Activated T-cell treated with anti-CD3 and anti-CD28 coated beads, Interleukin-2, amount 50 U/mL, for 4 hours (primary cell): ENCODE data around the gene RHOF. TPM values are rescaled to one million over a fixed set of nuclear protein-coding genes. Genes with fewer than 3 reads are reported as not detected.

Source experiments
- ATAC-seq, 2 donors: fragments of 200-7000 bp; cut with Tn5 transposase; one replicate each; pipeline ENCODE4 v1.10.0; 2021
- DNase-seq: peaks from one replicate; pipeline ENCODE4 v3.0.0-alpha.2; 2020
- H3K27me3 Mint-ChIP-seq: one replicate; pipeline ENCODE4 v1.8.0; 2021; ENCODE audit warnings: low read depth, mixed read lengths
- H3K36me3 Mint-ChIP-seq: one replicate; pipeline ENCODE4 v1.8.0; 2022; ENCODE audit warnings: mixed read lengths; ENCODE audit not compliant: insufficient read depth
- H3K4me1 Mint-ChIP-seq: one replicate; pipeline ENCODE4 v1.8.0; 2021; ENCODE audit warnings: low read depth, mixed read lengths
- H3K4me3 Mint-ChIP-seq: one replicate; pipeline ENCODE4 v1.8.0; 2021; ENCODE audit warnings: mild to moderate bottlenecking, moderate library complexity, mixed read lengths
- H3K9me3 Mint-ChIP-seq: one replicate; pipeline ENCODE4 v1.8.0; 2021; ENCODE audit warnings: mixed read lengths
- total RNA-seq, 3 donors: library from RNA; stranded (reverse); gene quantifications; one replicate each; pipeline ENCODE4 v1.2.1, GENCODE V29; 2021

Gene RHOF, protein sequence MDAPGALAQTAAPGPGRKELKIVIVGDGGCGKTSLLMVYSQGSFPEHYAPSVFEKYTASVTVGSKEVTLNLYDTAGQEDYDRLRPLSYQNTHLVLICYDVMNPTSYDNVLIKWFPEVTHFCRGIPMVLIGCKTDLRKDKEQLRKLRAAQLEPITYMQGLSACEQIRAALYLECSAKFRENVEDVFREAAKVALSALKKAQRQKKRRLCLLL
- total RNA-seq: 10 to 100 TPM; 80.7 to 94.6 (median 85.8) TPM

DNA sequence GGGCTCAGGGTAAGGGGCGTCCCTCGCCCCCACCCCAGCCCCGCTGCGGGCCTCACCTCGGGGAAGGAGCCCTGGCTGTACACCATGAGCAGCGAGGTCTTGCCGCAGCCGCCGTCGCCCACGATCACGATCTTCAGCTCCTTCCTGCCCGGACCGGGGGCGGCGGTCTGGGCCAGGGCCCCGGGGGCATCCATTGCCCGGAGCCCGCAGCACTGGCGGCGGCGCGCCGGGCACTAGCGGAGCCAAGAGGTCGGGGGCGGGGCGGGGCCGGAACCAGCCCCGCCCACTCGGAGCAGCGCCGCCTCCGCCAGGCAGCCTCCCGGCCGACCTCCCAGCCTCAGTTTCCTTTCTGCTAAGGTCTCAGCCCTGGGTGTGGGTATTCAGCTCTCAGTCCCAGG, at the start of gene RHOF:
RHOF (minus strand) TSS at position 249 of the 398 bp plus-strand sequence; CDS start at position 194, 55 bp downstream.
- Mint-ChIP-seq H3K9me3 (no peaks in the 10 kb centered on the region), H3K4me1 (peaks cover 63% of the 10 kb centered on the region), H3K4me3 (peak within 1 kb of the TSS; percentile 94), H3K36me3 (peaks cover 21% of the 10 kb centered on the region), H3K27me3 (no peaks in the 10 kb centered on the region)
- ATAC-seq (peak; percentile 22 to 23), DNase-seq (peak; percentile 58)

DNA sequence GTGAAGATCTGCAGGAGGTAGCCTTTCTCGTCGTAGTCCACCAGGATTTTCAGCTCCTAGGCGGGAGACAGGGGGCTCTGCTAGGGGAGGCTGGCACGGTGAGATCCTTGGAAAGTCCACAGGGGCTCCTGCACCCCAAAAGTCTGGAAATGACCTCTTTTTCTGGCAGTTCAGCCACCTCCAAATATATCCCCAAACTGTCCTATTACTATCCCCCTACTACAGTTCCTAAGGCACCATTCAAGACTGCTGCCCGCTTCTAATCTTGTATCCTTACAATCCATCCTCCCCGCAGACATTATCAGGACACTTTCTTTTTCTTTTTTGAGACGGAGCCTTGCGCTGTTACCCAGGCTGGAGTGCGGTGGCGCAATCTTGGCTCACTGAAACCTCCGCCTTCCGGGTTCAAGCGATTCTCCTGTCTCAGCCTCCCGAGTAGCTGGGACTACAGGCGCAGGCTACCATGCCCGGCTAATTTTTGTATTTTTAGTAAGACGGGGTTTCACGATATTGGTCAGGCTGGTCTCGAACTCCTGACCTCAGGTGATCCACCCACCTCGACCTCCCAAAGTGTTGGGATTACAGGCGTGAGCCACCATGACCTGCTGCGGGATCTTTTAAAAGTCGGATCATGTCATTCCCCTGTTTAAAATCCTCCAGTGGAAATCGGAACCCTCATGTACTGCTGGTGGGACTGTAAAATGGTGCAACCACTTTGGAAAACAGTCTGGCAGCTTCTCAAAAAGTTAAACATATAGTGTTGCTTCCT, 46.7 kb upstream of the RHOF start:
- Mint-ChIP-seq H3K9me3 (no peaks in the 10 kb centered on the region), H3K36me3 (no peaks in the 10 kb centered on the region), H3K4me1 (peaks cover 12% of the 10 kb centered on the region), H3K27me3 (no peaks in the 10 kb centered on the region), H3K4me3 (peak overlapping the region; percentile 96)
- DNase-seq: no peak
- no peak for ATAC-seq

DNA sequence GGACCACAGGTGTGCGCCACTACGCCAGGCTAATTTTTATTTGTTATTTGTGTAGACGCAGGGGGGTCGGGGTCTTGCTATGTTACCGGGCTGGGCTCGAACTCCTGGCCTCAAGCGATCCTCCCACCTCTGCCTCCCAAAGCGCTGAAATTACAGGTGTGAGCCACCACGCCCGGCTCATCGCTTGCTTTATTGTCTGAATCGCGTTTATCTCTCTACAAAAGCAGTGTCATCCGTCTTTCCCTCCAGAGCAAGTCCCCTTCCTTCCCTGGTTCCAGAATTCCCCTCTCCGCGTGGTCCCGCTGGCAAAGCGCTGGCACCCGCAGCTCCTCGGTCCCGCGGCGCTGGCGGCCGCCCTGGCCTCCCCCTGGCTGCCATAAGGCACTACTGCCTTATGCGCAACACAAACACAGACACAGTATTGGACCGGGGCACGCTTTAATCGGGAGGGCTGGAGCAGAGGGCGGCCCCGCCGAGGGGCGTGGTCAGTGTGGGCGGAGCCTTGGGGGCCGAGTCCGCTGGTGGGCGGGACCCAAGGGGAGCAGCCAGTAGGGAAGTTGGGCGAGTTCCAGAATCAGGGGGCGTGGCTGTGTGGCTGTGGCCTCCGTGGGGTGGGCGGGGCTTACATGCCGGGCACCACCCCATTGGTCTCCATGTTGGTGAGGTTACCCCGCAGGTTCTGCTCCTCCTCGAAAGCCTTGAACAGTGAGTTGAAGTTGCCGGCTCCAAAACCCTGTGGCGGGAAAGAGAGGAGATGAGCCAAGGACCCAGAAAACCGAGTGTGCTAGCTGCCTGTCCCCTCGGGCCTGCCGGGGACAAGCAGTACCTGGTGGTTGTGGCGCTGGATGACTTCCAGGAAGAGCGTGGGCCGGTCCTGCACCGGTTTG, 45.9 kb upstream of the RHOF start:
- ATAC-seq (peak; percentile 98 to 99), DNase-seq (peak; percentile 100)
- Mint-ChIP-seq H3K36me3 (no peaks in the 10 kb centered on the region), H3K4me3 (peak overlapping the region; percentile 96), H3K9me3 (no peaks in the 10 kb centered on the region), H3K4me1 (peaks cover 12% of the 10 kb centered on the region), H3K27me3 (no peaks in the 10 kb centered on the region)

DNA sequence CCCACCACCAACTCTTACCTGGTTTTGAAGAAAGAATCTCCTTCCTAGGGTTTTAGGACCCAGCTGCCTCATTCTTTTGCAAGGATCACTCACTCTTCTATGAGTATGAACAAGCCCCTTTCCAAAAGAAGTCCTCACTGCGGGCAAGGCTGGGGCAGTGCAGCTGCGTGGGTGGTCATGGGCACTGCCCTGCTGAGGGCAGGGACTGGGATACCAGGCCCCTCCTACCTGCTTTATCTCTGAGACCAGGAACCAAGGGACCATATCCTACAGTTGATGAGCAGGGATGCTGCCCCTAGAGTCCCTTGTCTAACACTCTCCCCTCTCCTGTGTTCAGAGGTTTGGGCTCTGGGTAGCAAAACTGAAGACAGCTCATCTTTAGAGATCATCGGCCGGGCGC, 44.6 kb upstream of the RHOF start:
- Mint-ChIP-seq H3K4me1 (peaks cover 15% of the 10 kb centered on the region), H3K4me3 (no peak overlapping the region), H3K9me3 (no peaks in the 10 kb centered on the region), H3K27me3 (no peaks in the 10 kb centered on the region), H3K36me3 (no peaks in the 10 kb centered on the region)
- DNase-seq (no peak), ATAC-seq (no peak)

DNA sequence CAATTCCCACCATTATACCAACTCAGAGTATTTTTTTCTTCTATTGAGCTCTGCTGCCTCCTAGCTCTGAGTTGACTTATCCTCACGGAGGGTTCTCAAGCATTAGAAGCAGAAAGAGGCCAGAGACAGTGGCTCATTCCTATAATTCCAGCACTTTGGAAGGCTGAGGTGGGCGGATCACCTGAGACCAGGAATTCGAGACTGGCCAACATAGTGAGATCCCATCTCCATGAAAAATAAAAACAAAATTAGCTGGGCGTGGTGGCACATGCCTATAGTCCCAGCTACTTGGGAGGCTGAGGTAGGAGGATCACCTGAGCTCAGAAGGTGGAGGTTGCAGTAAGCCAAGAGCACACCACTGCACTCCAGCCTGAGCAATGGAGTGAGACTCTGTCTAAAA, 44.2 kb upstream of the RHOF start:
- Mint-ChIP-seq H3K4me3 (no peak overlapping the region), H3K4me1 (peaks cover 15% of the 10 kb centered on the region), H3K27me3 (no peaks in the 10 kb centered on the region), H3K36me3 (no peaks in the 10 kb centered on the region), H3K9me3 (no peaks in the 10 kb centered on the region)
- DNase-seq: no peak
- no peak for ATAC-seq

DNA sequence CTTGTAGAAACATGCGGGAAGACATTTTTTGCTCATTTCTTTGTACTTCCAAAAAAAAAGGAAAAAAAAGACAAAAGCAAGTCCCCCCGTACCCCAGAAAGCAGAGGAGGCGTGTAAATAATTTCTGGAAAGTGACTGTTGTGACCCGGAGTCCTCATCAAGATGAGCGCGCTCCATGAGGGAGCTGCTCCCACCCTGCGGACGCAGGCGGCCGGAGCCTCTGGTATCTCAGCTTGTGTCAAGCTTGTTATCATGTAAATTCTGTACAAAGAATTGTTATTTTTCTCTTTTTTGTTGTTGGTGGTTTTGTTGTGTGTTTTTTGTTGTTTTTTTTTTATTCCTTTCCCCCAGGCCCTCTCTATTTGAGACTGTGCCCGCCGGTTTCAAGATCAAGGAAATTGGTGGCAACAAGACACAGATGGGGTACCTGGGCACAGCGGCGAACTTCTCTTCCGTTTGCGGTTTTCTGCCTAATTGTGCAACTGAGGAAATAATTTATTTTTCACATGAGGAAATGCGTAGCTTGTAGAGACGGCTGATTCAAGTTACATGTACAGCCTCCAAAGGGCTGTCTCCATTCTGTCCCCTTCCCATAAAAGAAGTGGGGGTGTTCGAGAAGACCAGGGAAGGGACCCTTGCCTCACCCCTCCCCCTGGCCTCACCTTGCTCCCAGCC, 38.2 kb upstream of the RHOF start:
- DNase-seq: no peak
- Mint-ChIP-seq H3K4me1 (peaks cover 2% of the 10 kb centered on the region), H3K36me3 (peaks cover 32% of the 10 kb centered on the region), H3K27me3 (no peaks in the 10 kb centered on the region), H3K4me3 (no peak overlapping the region), H3K9me3 (no peaks in the 10 kb centered on the region)
- ATAC-seq: no peak

- Mint-ChIP-seq H3K4me3 (no peak overlapping the region), H3K4me1 (peaks cover 2% of the 10 kb centered on the region), H3K36me3 (peaks cover 38% of the 10 kb centered on the region), H3K27me3 (no peaks in the 10 kb centered on the region), H3K9me3 (no peaks in the 10 kb centered on the region)
- ATAC-seq: peak in 1 of 2 donors; percentile 25
- DNase-seq: no peak
Observed at GRCh38 chr12:121830588-121831265, 37.2 kb upstream of the RHOF start.

DNA sequence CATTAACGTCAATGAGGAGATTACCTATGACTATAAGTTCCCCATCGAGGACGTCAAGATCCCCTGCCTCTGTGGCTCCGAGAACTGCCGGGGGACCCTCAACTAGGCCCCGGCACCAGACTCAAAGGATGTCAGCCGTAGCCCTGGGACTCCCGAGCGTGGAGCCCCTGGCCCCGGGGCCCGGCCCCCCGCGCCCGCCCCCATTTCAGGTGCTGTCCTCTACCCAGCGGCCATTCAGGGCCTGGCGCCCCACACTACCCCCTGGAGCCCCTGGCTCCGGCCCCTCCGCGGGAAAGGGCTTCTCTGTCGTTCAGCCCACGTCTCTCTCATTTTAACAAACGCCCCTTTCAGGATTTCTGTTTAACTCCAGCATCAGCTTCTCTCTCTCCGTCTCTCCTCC, 36.6 kb upstream of the RHOF start:
- peaks cover 38% of the 10 kb centered on the region for H3K36me3 Mint-ChIP-seq
- H3K27me3 Mint-ChIP-seq: no peaks in the 10 kb centered on the region
- H3K9me3 Mint-ChIP-seq: no peaks in the 10 kb centered on the region
- no peak overlapping the region for H3K4me3 Mint-ChIP-seq
- no peak for DNase-seq
- ATAC-seq: no peak
- peaks cover 2% of the 10 kb centered on the region for H3K4me1 Mint-ChIP-seq

DNA sequence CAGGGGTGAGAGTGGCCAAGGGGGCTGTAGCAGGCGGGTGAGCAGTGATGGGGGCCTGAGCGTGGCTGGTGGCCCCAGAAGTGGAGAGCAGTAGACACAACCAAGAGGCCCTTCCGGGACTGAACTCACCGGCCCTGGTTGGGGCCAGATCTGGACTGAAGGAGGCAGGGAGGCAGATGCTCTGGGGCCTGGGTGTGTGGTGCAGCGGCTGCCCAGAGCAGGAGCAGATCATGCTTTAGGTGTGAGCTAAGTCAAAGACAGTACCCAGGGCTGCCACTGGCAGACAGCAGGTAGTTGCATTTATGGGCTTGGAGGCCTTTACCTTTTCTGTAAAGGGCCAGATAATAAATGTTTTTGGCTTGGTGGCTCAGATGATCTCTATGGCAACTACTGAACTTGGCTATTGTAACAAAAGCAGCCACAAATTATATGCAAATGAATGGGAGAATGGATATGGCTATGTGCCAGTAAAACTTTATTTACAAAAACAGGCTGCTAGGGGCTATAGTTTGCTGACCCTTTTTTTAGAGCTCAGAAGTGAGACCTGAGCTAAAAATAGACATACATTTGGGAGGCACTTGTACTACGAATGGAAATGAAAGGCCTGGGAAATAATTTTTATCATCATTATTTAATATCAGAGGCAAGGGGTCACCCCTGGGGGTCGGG, 35.9 kb upstream of the RHOF start:
- H3K27me3 Mint-ChIP-seq: no peaks in the 10 kb centered on the region
- DNase-seq: no peak
- ATAC-seq: no peak
- peaks cover 38% of the 10 kb centered on the region for H3K36me3 Mint-ChIP-seq
- peaks cover 2% of the 10 kb centered on the region for H3K4me1 Mint-ChIP-seq
- no peak overlapping the region for H3K4me3 Mint-ChIP-seq
- H3K9me3 Mint-ChIP-seq: no peaks in the 10 kb centered on the region

- ATAC-seq (no peak), DNase-seq (no peak)
- peaks cover 38% of the 10 kb centered on the region for H3K36me3 Mint-ChIP-seq
- H3K27me3 Mint-ChIP-seq: no peaks in the 10 kb centered on the region
- peaks cover 2% of the 10 kb centered on the region for H3K4me1 Mint-ChIP-seq
- no peak overlapping the region for H3K4me3 Mint-ChIP-seq
- H3K9me3 Mint-ChIP-seq: no peaks in the 10 kb centered on the region
Observed at GRCh38 chr12:121828826-121829225, 35.3 kb upstream of the RHOF start.

DNA sequence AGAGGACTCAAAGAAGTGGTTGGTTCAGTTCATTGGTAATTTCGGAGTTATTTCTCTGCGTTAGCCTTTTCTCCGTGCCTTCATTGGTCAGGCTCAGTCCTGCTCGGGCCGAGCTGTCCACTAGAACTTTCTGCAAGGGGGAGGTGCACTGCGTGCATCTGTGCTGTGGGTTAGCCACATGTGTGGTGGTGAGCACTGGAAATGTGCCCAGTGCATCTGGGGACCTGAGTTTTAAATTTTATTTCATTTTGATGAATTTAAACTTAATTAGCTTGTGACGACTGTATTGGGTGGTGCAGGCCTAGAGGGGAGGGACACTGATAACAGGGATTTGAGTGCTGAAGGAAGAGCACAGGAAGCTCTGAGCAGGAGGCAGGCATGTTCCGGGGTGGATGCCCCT, 34.8 kb upstream of the RHOF start:
- H3K36me3 Mint-ChIP-seq: peaks cover 41% of the 10 kb centered on the region
- no peaks in the 10 kb centered on the region for H3K27me3 Mint-ChIP-seq
- ATAC-seq: no peak

DNA sequence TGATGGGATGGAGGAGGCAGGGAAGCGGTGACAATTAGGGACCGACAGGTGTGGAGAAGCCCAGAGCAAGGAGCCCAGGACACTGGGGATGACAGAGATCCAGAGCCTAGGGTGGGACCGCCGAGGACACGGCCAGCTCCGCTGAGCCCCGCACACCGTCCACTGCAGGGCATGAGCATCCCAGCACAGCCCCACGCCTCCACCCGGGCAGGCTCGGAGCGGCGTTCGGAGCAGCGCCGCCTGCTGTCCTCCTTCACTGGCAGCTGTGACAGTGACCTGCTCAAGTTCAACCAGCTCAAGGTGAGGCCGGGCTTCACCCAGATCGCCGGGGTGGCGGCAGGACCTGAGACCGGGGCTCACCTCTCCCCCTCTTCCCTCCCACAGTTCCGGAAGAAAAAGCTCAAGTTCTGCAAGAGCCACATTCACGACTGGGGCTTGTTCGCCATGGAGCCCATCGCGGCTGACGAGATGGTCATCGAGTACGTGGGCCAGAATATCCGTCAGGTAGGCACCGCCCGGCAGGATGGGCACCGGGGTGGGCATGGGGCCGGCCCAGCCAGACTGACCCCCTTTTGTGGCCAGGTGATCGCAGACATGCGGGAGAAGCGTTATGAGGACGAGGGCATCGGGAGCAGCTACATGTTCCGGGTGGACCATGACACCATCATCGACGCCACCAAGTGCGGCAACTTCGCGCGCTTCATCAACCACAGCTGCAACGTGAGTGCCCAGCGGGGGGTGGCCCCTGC, 34.0 kb upstream of the RHOF start:
- peaks cover 41% of the 10 kb centered on the region for H3K36me3 Mint-ChIP-seq
- no peaks in the 10 kb centered on the region for H3K9me3 Mint-ChIP-seq
- no peaks in the 10 kb centered on the region for H3K27me3 Mint-ChIP-seq
- ATAC-seq (no peak), DNase-seq (no peak)
- no peak overlapping the region for H3K4me3 Mint-ChIP-seq
- no peaks in the 10 kb centered on the region for H3K4me1 Mint-ChIP-seq

More for the DNA sequence above, 34.8 kb upstream of the RHOF start:
- no peak overlapping the region for H3K4me3 Mint-ChIP-seq
- DNase-seq: no peak
- H3K4me1 Mint-ChIP-seq: peaks cover 1% of the 10 kb centered on the region
- no peaks in the 10 kb centered on the region for H3K9me3 Mint-ChIP-seq
